GM12878 (cell line): ENCODE data around the gene ODF2L. TPM values are rescaled to one million over a fixed set of nuclear protein-coding genes. Genes with fewer than 3 reads are reported as not detected.

Experiments
- CEBPZ ChIP-seq: fragments of 150-350 bp; IDR thresholded peaks from 2 replicates; pipeline ENCODE4 v1.6.1; 2016; ENCODE audit warnings: low read depth, low read length
- FOS ChIP-seq: IDR thresholded peaks from 3 replicates; pipeline ENCODE4 v1.6.1; 2011; ENCODE audit warnings: borderline replicate concordance; ENCODE audit not compliant: insufficient read length; ENCODE audit errors: extremely low read depth
- FOXM1 ChIP-seq: IDR thresholded peaks from 2 replicates; pipeline ENCODE4 v1.6.1; 2012; ENCODE audit warnings: low read depth, mild to moderate bottlenecking, inconsistent platforms, low read length, moderate library complexity
- POU2F2 ChIP-seq: IDR thresholded peaks from 3 replicates; pipeline ENCODE4 v1.6.1; 2011; ENCODE audit warnings: low read depth, mild to moderate bottlenecking, low read length, borderline replicate concordance
- RAD51 ChIP-seq: fragments of 450-650 bp; IDR thresholded peaks from 2 replicates; pipeline ENCODE4 v1.6.1; 2016; ENCODE audit warnings: moderate library complexity, mild to moderate bottlenecking, inconsistent platforms
- RBBP5 ChIP-seq: fragments of 200-600 bp; sonication (generic); conservative IDR thresholded peaks from 2 replicates; pipeline ENCODE4 v1.6.1; 2016
- RCOR1 ChIP-seq: conservative IDR thresholded peaks from 2 replicates; pipeline ENCODE4 v1.6.1; 2012; ENCODE audit warnings: low read depth, low read length, improper control_type of control experiment
- SPI1 ChIP-seq: IDR thresholded peaks from 2 replicates; pipeline ENCODE4 v1.6.1; 2011; ENCODE audit warnings: low read depth, mild to moderate bottlenecking, low read length, moderate library complexity, borderline replicate concordance; ENCODE audit not compliant: insufficient read depth
- TCF3 ChIP-seq: IDR thresholded peaks from 2 replicates; pipeline ENCODE4 v1.6.1; 2012; ENCODE audit warnings: low read depth, mild to moderate bottlenecking, low read length, borderline replicate concordance; ENCODE audit not compliant: insufficient read depth
- USF1 ChIP-seq: IDR thresholded peaks from 2 replicates; pipeline ENCODE4 v1.6.1; 2011; ENCODE audit warnings: borderline replicate concordance, low read depth, mild to moderate bottlenecking, moderate library complexity, mixed read lengths, low read length; ENCODE audit not compliant: insufficient read depth; ENCODE audit errors: extremely low read length
- YBX1 ChIP-seq: fragments of 450-650 bp; IDR thresholded peaks from 2 replicates; pipeline ENCODE4 v1.6.1; 2016; ENCODE audit warnings: antibody characterized with exemption
- ZBTB33 ChIP-seq: fragments of 450-650 bp; IDR thresholded peaks from 2 replicates; pipeline ENCODE4 v1.6.1; 2017; ENCODE audit warnings: mild to moderate bottlenecking
- ZNF622 ChIP-seq: fragments of 450-650 bp; IDR thresholded peaks from 2 replicates; pipeline ENCODE4 v1.6.1; 2017; ENCODE audit warnings: mild to moderate bottlenecking, inconsistent platforms
- polyA plus RNA-seq, 11 experiments: library from polyadenylated mRNA; depleted of rRNA in 4 of 11; unstranded in 6 of 11; stranded (reverse) in 5 of 11; fragments of >200 nt; fragmentation: Nextera tagmentation in 4 of 11; fragmentation: Illumina TruSeq in 1 of 11; extraction: Ambion mirVana in 4 of 11; extraction: Trizol in 1 of 11; gene quantifications; 1 replicate in 1 of 11; 2 replicates in 10 of 11; pipeline versions ENCODE4 v1.2.1 to v1.2.3, GENCODE V29; 2011 to 2016; ENCODE audit warnings: inconsistent platforms in 2 of 11, missing spikeins in 2 of 11, low read depth in 1 of 11
- total RNA-seq, 4 experiments: library from RNA; depleted of rRNA in 3 of 4; stranded (reverse); fragments of >200 nt in 3 of 4; fragmentation: Illumina TruSeq in 1 of 4; extraction: Trizol in 1 of 4; gene quantifications; 2 replicates each; pipeline versions ENCODE4 v1.2.1 to v1.2.3, GENCODE V29; 2013 to 2021
- TF ChIP-seq, protein P1 (sequence below): fragments of 450-650 bp; IDR thresholded peaks from 2 replicates; pipeline ENCODE4 v1.6.1; 2017; ENCODE audit warnings: mild to moderate bottlenecking, low read depth, inconsistent platforms; ENCODE audit not compliant: poor library complexity, severe bottlenecking
- TF ChIP-seq, protein P2 (sequence below): fragments of 450-650 bp; IDR thresholded peaks from 2 replicates; pipeline ENCODE4 v1.6.1; 2016; ENCODE audit warnings: mild to moderate bottlenecking, moderate library complexity, borderline replicate concordance

Gene ODF2L
- total and polyA plus RNA-seq, 10 of the 15 experiments (the other 5 are each of a cell fraction or from before 2014, with no cell fraction given), result 10.4 to 29.5 (median 18.5) TPM

- no peak for TF ChIP-seq USF1
- no peak for TF ChIP-seq FOXM1
- no peak for TF ChIP-seq FOS
- TF ChIP-seq, protein P1, sequence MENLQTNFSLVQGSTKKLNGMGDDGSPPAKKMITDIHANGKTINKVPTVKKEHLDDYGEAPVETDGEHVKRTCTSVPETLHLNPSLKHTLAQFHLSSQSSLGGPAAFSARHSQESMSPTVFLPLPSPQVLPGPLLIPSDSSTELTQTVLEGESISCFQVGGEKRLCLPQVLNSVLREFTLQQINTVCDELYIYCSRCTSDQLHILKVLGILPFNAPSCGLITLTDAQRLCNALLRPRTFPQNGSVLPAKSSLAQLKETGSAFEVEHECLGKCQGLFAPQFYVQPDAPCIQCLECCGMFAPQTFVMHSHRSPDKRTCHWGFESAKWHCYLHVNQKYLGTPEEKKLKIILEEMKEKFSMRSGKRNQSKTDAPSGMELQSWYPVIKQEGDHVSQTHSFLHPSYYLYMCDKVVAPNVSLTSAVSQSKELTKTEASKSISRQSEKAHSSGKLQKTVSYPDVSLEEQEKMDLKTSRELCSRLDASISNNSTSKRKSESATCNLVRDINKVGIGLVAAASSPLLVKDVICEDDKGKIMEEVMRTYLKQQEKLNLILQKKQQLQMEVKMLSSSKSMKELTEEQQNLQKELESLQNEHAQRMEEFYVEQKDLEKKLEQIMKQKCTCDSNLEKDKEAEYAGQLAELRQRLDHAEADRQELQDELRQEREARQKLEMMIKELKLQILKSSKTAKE, result no peak
- no peak for TF ChIP-seq CEBPZ
- no peak for TF ChIP-seq SPI1
- TF ChIP-seq, protein P2, sequence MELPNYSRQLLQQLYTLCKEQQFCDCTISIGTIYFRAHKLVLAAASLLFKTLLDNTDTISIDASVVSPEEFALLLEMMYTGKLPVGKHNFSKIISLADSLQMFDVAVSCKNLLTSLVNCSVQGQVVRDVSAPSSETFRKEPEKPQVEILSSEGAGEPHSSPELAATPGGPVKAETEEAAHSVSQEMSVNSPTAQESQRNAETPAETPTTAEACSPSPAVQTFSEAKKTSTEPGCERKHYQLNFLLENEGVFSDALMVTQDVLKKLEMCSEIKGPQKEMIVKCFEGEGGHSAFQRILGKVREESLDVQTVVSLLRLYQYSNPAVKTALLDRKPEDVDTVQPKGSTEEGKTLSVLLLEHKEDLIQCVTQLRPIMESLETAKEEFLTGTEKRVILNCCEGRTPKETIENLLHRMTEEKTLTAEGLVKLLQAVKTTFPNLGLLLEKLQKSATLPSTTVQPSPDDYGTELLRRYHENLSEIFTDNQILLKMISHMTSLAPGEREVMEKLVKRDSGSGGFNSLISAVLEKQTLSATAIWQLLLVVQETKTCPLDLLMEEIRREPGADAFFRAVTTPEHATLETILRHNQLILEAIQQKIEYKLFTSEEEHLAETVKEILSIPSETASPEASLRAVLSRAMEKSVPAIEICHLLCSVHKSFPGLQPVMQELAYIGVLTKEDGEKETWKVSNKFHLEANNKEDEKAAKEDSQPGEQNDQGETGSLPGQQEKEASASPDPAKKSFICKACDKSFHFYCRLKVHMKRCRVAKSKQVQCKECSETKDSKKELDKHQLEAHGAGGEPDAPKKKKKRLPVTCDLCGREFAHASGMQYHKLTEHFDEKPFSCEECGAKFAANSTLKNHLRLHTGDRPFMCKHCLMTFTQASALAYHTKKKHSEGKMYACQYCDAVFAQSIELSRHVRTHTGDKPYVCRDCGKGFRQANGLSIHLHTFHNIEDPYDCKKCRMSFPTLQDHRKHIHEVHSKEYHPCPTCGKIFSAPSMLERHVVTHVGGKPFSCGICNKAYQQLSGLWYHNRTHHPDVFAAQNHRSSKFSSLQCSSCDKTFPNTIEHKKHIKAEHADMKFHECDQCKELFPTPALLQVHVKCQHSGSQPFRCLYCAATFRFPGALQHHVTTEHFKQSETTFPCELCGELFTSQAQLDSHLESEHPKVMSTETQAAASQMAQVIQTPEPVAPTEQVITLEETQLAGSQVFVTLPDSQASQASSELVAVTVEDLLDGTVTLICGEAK, result no peak
- TF ChIP-seq YBX1, result no peak
- no peak for TF ChIP-seq ZBTB33
- TF ChIP-seq RAD51, result no peak
- no peak for TF ChIP-seq POU2F2
- TF ChIP-seq RCOR1, result no peak
- TF ChIP-seq RBBP5, result no peak
- TF ChIP-seq ZNF622, result no peak
- no peak for TF ChIP-seq TCF3
Observed at GRCh38 chr1:86395751-86396497, at the start of gene ODF2L (continued).
